DMS79 treated with DMSO at 0.1 percent for 48 hours (cell line): Measurements from ENCODE around the gene PMS1.
"Not testable (repeated sequence)": the region's sequence is repeated elsewhere in the genome, so short reads cannot be mapped to it uniquely, and the experiment has no call there.

Source experiments
- DNase-seq: peaks from one replicate; lab custom pipeline; 2025; lab: John Stamatoyannopoulos, UW

Gene PMS1

DNA sequence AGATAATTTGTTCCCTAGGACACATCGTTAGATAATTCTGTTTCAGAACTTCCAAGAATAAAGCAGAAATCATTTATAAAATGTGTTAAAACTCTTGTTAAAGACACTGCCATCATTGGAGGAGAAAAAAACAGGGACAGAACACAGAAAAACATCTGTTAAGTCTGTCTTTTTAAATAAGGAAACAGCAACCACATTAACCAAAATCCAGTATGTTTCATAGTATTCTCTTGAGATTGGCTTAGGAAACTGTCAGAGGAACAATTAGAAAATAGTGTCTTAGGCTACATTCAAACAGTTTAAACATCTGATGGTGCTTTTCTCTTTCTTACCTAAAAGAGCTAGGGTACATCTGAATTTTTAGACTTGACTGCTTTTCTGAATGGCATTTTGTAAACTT is 81.6 kb downstream of the PMS1 start:
- no peak for DNase-seq

DNA sequence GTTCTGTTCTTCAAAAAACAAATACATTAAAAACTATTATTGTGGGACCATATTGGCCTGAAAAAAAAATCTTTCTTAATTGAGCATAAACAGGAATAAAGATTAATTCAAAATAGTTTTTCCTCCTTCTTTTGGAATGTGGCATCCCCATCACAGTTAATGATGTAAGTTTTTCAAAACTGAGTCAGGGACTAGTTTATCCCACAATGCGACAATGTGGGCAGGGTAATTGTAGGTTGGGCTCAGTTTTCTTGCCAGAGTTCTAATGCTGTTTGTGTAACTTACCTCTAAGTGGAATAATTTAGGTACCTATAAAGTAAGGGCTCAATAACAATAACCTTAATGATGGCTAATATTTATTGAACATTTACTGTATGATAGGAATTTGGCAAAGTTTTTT is 82.0 kb downstream of the PMS1 start:
- no peak for DNase-seq

DNA sequence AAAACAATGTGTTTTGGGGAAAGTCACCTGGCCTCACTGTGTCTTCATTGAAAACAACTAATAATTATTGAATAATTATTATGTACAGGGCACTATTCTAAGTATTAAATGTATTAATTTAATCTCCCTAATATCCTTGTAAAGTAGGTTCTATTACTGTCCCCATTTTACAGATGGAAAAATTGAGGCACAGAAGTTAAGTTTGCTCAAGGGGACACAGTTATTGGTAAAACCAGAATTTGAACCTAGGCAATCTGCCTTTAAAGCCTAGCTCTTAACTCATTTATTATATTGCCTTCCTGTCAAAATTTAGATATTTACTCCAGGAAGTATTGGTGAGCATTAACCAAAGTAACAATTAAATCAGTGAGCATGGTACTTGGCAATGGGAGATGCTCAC is 84.6 kb downstream of the PMS1 start:
- no peak for DNase-seq

DNA sequence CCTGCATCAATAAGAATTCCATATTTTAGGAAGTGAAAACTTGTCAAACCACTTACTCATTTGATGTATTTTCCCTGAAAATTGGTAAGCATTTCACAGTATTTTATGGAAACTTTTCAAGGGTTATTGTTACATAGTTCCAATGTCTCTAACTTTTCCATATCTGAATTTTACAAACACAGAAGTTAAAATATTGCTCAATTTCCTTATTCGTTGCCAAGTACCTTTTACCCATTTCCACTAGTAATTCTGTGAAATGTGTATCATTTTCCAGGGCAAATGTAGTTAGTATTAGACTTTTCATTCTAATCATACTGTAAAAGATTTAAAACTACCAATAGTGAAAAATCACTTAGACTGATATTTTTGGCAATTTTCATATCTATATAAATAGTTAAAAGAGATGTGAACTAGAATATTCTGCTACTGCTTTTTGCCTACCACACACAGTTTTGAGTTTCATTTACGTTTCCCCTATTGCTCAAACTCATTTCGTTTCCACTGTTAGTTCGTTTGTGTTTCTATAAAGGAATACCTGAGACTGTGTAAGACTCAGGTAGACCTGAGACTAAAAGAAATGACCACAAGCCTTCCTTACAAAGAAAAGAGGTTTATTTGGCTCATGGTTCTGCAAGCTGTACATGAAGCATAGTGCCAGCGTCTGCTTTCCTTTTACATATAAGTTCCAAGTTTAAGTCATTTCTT is 86.3 kb downstream of the PMS1 start:
- DNase-seq, result no peak

DNA sequence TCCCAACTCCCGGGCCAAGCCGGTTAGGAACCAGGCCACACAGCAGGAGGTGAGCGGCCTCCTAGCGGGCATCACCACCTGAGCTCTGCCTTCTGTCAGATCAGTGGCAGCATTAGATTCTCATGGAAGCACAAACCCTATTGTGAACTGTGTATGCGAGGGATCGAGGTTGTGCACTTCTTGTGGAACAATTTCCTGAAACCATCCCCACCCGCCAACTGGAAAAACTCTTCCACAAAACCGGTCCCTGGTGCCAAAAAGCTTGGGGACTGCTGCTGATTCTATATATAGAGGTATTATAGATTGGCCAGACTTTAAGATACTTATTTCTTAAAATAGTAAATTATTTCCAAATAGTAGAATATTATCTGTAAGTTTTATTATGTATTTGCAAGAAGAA is 89.4 kb downstream of the PMS1 start:
- no peak for DNase-seq

DNA sequence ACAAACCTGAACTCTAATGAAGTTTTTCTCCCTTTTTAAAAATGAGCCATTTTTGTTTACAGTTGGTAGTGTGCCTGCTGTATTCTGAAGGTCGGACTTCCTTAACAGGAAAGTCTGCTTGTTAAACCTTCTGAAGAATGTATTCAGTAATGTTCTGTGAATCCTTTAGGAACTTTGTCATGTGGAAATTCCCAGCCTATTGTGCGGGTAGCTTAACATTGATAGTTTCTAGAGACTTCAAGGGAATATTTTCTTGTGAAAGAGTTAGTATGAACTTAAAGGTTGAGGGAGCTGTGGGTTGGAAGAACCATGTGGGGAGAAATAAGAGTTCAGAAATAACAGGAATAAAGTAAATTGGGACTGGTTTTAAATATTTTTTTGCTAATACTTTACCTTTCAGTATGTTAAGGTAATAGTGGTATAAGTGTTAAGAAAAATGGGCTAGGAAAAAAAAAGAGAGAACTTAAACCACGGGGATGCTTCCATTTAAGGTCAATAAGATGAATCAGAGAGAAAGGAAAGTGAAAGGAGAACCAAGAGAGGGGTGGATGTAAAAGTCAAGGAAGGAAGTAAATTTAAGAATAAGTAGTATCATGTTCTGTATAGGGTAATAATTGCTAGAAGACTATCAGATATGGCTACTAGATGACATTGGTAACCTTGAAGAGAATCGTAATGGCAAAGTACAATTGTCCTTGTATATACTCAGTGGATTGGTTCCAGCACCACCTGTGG is 90.5 kb downstream of the PMS1 start:
- no peak for DNase-seq

DNA sequence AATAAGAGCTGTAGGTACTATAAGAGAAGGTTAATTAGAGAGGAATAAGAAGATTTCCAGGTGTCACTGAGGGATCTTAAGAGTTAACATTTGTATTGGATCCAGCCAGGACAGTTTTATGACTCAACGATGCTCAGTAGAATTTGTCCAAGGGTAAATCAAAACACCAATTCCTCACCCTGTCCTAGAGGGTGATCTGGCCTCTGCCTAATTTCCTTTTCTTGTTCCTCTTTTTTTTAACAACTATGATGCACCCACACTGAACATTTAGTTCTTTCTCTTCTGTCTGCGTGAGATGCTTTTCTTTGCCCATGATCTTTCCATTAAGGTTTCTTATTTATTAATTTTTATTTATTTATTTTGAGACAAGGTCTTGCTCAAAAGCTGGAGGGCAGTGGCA is 92.0 kb downstream of the PMS1 start:
- DNase-seq, result no peak

DNA sequence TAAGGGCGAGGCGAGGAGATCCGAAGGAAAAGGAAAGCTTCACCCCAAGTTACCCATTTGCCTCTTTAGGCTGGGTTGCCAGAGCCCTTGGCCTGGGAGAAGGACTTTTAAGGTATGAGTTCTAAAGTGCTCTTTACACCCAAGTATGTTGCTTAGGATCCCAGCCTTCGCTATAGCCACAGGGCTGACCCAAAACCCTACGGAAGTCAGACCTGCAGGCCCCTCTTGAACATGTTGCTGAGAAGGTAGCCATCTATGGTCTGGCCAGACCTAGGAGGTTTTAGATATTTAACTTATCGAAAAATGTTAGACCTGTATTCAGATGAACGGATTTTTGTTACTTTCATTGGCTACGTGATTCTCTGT is 95.4 kb downstream of the PMS1 start:
- DNase-seq, result no peak

DNA sequence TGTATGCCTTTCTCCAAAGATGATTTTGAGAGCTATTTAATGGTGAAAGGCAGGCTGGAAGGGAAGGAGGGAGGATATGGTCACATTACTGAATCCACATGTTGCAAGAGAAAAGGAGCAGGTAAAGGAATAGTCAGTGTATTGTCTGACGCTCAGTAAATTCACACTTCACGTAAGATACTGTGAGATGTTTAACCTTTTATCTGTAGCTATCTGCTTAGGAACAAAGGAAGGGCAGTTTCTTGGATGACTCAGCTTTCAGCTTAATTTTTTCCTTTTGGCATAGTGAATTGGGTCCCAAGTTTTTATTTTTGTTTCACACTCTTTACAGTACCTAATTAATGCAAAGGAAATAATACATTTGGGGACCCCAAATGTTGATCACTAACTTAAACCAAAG is 96.2 kb downstream of the PMS1 start:
- DNase-seq, result no peak

DNA sequence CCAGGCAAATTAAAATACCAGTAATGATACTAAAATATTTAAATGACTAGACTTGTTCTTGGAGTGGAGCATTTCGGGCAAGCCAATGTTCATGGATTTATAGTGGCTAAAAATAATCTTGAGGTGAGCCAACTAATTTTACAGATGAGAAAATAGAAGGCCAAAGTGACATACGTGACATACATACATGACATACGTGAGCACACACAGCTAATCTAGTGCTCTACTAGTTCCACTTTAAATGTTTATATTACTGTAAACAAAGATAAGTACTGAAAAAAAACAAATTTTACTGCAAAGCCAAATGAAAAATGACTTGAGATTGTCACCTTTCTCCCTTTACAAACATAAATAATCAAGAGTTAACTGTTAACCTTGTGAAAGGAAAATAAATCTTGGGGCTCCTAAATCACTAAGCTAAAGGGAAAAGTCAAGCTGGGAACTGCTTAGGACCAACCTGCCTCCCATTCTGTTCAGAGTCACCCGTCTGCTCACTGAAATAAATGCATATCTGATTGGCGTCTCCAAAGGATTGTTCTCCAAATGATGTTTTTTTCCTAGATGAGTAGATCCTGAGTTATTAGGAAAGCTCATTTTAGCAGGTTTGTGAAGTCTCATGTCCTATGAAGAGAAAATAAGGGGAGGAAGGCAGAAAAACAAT is 96.7 kb downstream of the PMS1 start:
- no peak for DNase-seq

DNA sequence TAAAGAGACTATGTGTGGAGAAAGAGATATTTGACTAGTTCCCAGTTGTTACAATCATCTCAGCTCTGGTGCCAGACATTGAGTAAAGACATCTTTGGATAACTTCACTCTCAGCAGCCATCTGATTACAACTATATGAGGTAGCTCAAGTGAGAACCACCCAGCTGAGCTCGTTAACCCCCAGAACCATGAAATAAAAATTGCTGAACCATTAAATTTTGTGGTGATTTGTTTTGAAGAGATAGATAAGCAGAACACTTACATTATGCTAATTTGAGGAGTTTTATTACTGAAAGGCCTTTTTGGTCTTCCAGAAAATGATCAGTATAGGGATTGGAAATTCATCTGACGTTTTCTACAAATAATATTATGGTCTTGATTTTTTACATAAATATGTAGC is 101.1 kb downstream of the PMS1 start:
- DNase-seq, result no peak

DNA sequence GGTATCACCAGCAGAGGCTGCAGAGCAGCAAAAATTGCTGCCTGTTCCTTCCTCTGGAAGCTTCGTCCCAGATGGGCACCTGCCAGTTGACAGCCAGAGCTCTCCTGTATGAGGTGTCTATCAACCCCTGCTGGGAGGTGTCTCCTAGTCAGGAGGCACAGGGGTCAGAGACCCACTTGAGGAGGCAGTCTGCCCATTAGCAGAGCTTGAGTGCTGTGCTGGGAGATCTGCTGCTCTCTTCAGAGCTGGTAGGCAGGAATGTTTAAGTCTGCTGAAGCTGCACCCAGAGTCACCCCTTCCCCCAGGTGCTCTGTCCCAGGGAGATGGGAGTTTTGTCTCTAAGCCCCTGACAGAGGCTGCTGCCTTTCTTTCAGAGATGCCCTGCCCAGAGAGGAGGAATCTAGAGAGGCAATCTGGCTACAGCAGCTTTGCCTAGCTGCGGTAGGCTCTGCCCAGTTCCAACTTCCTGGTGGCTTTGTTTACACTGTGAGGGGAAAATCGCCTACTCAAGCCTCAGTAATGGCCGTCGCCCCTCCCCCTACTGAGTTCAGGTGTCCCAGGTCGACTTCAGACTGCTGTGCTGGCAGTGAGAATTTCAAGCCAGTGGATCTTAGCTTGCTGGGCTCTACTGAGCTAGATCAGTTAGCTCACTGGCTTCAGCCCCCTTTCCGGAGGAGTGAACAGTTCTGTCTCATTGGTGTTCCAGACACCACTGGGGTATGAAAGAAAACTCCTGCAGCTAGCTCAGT is 108.5 kb downstream of the PMS1 start:
- not testable (repeated sequence) for DNase-seq

DNA sequence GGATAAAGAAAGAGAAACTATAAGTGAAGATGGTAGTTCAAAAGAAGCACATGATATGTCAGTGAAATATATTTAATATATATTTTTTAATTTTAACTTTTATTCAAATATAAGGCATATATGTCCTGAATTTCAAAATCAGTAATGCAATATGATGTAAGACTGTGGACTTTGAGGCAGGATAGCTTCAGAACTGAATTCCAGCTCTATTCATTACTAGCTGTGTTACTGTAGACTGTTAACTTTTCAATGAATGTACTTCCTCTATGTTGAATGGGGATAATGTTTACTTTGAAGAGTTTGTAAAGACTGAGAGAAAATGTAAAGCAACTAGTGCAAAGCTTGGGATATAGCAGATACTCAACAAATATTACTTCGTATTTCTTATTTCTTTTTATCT is 112.6 kb downstream of the PMS1 start:
- DNase-seq, result no peak

DNA sequence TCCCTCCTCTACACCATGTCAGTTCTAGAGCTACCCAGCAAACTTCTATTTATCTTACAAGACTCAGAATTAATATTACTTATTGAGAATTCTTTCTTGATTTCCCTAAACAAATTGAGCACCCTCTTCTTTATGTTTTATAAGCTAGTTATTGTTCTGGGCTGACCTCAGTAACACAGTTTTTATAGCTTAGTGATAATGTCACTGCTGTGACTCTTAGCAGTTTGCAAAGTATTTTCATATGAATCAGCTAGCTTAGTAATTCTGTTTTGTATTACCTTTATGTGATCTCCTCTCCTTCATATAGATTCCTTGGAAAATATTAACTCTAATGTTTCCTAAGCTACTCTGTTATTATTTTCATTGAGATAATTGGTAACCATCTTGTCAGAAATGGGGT is 114.9 kb downstream of the PMS1 start:
- no peak for DNase-seq

DNA sequence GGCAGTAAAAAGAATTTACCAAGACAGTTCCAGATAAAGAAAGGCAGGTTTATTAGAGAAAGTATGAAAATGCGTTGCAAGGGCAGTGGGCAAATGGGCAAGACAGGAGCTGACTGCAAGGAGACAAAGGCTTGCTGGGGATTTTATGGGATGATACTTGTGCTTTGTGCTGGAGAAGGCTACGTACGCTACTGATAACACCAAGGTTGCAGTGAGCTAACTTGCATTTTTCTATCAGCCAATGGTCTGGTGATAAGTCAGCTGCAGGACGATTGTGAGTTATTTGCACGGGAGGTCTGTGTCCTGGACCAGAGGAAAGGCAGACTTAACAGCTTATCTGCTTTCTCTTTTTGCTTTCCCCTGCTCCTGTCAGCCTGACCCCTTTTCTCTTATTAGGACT is 116.5 kb downstream of the PMS1 start:
- no peak for DNase-seq

DNA sequence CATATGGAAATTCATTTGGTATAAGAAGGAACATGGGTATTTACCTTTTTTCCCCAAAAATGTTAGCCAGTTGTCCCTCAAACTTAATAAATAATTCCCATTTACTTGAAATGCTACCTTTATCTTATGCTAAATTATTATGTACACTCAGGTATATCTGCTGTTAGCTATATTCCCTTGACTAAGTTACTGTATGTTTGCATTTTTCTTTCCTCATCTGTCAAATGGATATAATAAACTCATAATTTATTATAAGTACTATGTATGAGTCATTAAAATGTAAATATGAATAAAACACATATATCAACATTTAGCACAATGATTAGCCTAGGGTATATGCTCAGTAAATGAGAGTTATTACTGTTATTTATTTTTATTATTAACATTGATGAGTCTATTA is 117.4 kb downstream of the PMS1 start:
- no peak for DNase-seq

DNA sequence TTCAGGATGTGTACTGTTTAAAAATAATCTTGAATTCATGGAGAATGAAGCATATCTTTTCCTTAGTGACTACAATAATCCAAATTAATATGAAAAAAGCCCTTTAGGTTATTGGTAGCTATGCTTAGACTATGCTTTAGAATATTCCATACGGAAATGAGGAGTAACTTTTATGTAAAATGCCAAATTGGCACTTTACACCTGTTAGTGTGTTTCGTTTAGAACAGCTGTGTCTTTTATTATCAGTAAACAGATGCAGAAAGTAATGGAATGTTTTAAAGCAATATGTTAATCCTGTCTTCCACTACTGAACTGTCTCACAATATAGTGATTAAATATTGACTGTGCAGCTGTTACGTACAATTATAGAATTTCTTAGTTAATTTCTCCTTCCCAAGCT is 129.6 kb downstream of the PMS1 start:
- DNase-seq, result no peak

DNA sequence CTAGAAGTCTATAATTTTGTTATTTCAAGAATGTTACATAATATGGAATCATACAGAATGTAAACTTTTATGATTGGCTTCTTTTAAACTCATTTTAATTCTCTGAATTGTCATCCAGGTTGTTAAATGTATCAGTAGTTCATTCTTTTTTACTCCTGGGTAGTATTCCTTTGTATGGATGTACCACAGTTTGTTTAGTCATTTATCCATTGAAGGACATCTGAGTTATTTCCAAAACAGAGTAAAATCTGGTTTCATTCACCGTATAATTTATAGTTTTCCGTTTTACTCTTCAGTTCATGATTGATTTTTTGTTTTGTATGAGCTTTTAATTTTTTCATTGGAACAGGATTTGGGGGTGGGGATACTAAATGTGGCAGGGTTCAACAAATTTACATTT is 132.4 kb downstream of the PMS1 start:
- DNase-seq, result no peak
